Natural killer cell (primary cell): ENCODE data around the gene PRDM16. TPM values are rescaled to one million over a fixed set of nuclear protein-coding genes. Genes with fewer than 3 reads are reported as not detected.
"Not testable (repeated sequence)": the region's sequence is repeated elsewhere in the genome, so short reads cannot be mapped to it uniquely, and the experiment has no call there.

ENCODE experiments used
- ATAC-seq, 3 donors: fragments of 150-1000 bp in 2 of 3; fragments of 200-7000 bp in 1 of 3; cut with Tn5 transposase; 1 replicate in 1 of 3; 2 replicates in 2 of 3; pipeline ENCODE4 v1.10.0; 2021; ENCODE audit warnings: mild to moderate bottlenecking in 2 of 3, moderate library complexity in 2 of 3
- DNase-seq, 2 donors: peaks; one replicate each; pipeline versions ENCODE4 v3.0.0 to v3.0.0-alpha.2; 2013 to 2021; ENCODE audit warnings: mixed read lengths in 1 of 2
- H3K27ac ChIP-seq: one replicate; pipeline ENCODE4 v1.5.1; 2013; ENCODE audit warnings: mild to moderate bottlenecking, low read length
- H3K27me3 ChIP-seq: one replicate; pipeline ENCODE4 v1.6.1; 2013; ENCODE audit warnings: low read length; ENCODE audit not compliant: control insufficient read depth, insufficient read depth
- H3K36me3 ChIP-seq: one replicate; pipeline ENCODE4 v1.6.1; 2013; ENCODE audit warnings: low read length; ENCODE audit not compliant: control insufficient read depth, insufficient read depth
- H3K4me1 ChIP-seq: one replicate; pipeline ENCODE4 v1.6.1; 2013; ENCODE audit warnings: low read length; ENCODE audit not compliant: control insufficient read depth, insufficient read depth
- H3K4me3 ChIP-seq: one replicate; pipeline ENCODE4 v1.5.1; 2013; ENCODE audit warnings: low read length
- H3K9me3 ChIP-seq: one replicate; pipeline ENCODE4 v1.6.1; 2013; ENCODE audit warnings: low read length; ENCODE audit not compliant: control insufficient read depth, insufficient read depth
- H3K27ac Mint-ChIP-seq, 2 donors: one replicate each; pipeline ENCODE4 v1.8.0; 2022; ENCODE audit warnings: mild to moderate bottlenecking in 2 of 2, mixed read lengths in 2 of 2, moderate library complexity in 1 of 2
- H3K27me3 Mint-ChIP-seq, 2 donors: one replicate each; pipeline ENCODE4 v1.8.0; 2022; ENCODE audit warnings: low read depth in 2 of 2, mixed read lengths in 2 of 2
- H3K36me3 Mint-ChIP-seq: one replicate; pipeline ENCODE4 v1.8.0; 2022; ENCODE audit warnings: mixed read lengths
- H3K4me1 Mint-ChIP-seq, 2 donors: one replicate each; pipeline ENCODE4 v1.8.0; 2022; ENCODE audit warnings: mixed read lengths in 2 of 2
- H3K4me3 Mint-ChIP-seq: one replicate; pipeline ENCODE4 v1.8.0; 2022; ENCODE audit warnings: mild to moderate bottlenecking, moderate library complexity, mixed read lengths
- H3K9me3 Mint-ChIP-seq, 2 donors: one replicate each; pipeline ENCODE4 v1.8.0; 2022; ENCODE audit warnings: mixed read lengths in 2 of 2
- WGBS: methylation state at CpG from one replicate; pipeline ENCODE4 v1.1.7; 2013; ENCODE audit warnings: missing lambda C conversion rate; ENCODE audit not compliant: insufficient coverage; 5-methylcytosine and 5-hydroxymethylcytosine counted together
- intact Hi-C: fragments of 100-400 bp; cut with micrococcal nuclease; formaldehyde crosslinking; loops from one replicate; pipeline ENCODE4 v1.14.2; 2022
- total RNA-seq, 4 donors: library from RNA; stranded (reverse); fragments of 120-200 nt in 1 of 4; gene quantifications; one replicate each; pipeline versions ENCODE4 v1.2.3 to v1.2.4, GENCODE V29; 2013 to 2022
- TF ChIP-seq, protein P1 (sequence below): fragments of 200-600 bp; IDR thresholded peaks from one replicate; pipeline ENCODE4 v1.8.0; 2022; ENCODE audit warnings: antibody characterized with exemption

The PRDM16 gene
- total RNA-seq, 3 donors from 2014 or later (not counting 1 experiment from before 2014, with no cell fraction given): 0.25 to 0.64 TPM; not detected in 1

- Mint-ChIP-seq H3K27me3 (peaks cover 0 to 11% of the 10 kb centered on the region in 2 donors), H3K27ac (no peak overlapping the region), H3K4me1 (no peaks in the 10 kb centered on the region), H3K36me3 (no peaks in the 10 kb centered on the region), H3K4me3 (no peak overlapping the region), H3K9me3 (no peaks in the 10 kb centered on the region)
- Histone ChIP-seq H3K4me3 (no peak overlapping the region), H3K4me1 (peaks cover 7% of the 10 kb centered on the region), H3K9me3 (no peaks in the 10 kb centered on the region), H3K27ac (no peak overlapping the region), H3K36me3 (no peaks in the 10 kb centered on the region), H3K27me3 (no peaks in the 10 kb centered on the region)
- no peak for DNase-seq
- intact Hi-C loops: no loop called here
- no peak for ATAC-seq
- WGBS: 86% methylated on average over 15 of the region's 15 CpGs
- TF ChIP-seq, protein P1, sequence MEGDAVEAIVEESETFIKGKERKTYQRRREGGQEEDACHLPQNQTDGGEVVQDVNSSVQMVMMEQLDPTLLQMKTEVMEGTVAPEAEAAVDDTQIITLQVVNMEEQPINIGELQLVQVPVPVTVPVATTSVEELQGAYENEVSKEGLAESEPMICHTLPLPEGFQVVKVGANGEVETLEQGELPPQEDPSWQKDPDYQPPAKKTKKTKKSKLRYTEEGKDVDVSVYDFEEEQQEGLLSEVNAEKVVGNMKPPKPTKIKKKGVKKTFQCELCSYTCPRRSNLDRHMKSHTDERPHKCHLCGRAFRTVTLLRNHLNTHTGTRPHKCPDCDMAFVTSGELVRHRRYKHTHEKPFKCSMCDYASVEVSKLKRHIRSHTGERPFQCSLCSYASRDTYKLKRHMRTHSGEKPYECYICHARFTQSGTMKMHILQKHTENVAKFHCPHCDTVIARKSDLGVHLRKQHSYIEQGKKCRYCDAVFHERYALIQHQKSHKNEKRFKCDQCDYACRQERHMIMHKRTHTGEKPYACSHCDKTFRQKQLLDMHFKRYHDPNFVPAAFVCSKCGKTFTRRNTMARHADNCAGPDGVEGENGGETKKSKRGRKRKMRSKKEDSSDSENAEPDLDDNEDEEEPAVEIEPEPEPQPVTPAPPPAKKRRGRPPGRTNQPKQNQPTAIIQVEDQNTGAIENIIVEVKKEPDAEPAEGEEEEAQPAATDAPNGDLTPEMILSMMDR: no peak
Measured at GRCh38 chr1:3163356-3163755, 94.4 kb downstream of the PRDM16 start.

GRCh38 chr1:3164671-3165070, 95.7 kb downstream of the PRDM16 start:
- H3K27ac Mint-ChIP-seq: no peak overlapping the region
- no peak overlapping the region for H3K4me3 Mint-ChIP-seq
- no peaks in the 10 kb centered on the region for H3K27me3 ChIP-seq
- H3K4me3 ChIP-seq: no peak overlapping the region
- peaks cover 7% of the 10 kb centered on the region for H3K4me1 ChIP-seq
- WGBS: 91% methylated on average over 21 of the region's 21 CpGs
- no peaks in the 10 kb centered on the region for H3K9me3 Mint-ChIP-seq
- H3K36me3 ChIP-seq: no peaks in the 10 kb centered on the region
- no peaks in the 10 kb centered on the region for H3K4me1 Mint-ChIP-seq
- TF ChIP-seq, protein P1: no peak
- no peaks in the 10 kb centered on the region for H3K36me3 Mint-ChIP-seq
- peaks cover 0 to 7% of the 10 kb centered on the region in 2 donors for H3K27me3 Mint-ChIP-seq
- DNase-seq (no peak), ATAC-seq (no peak)
- no peaks in the 10 kb centered on the region for H3K9me3 ChIP-seq
- intact Hi-C loops: no loop called here
- H3K27ac ChIP-seq: no peak overlapping the region

DNA sequence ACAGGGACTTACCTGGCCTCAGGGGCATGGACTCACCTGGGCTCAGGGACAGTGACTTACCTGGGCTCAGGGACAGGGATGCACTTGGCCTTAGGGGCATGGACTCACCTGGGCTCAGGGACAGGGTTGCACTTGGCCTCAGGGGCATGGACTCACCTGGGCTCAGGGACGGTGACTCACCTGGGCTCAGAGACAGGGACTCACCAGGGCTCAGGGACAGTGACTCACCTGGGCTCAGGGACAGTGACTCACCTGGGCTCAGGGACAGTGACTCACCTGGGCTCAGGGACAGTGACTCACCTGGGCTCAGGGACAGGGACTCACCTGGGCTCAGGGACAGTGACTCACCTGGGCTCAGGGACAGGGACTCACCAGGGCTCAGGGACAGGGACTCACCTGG, 96.2 kb downstream of the PRDM16 start:
- H3K9me3 Mint-ChIP-seq, H3K27me3 Mint-ChIP-seq, H3K27me3 ChIP-seq, H3K36me3 ChIP-seq, DNase-seq, intact Hi-C loops, H3K9me3 ChIP-seq, H3K4me3 Mint-ChIP-seq, ATAC-seq, H3K4me1 Mint-ChIP-seq, H3K27ac Mint-ChIP-seq, H3K4me3 ChIP-seq, H3K36me3 Mint-ChIP-seq, H3K4me1 ChIP-seq, H3K27ac ChIP-seq: not testable (repeated sequence)
- 91% methylated on average over 1 of the region's 1 CpG for WGBS

DNA sequence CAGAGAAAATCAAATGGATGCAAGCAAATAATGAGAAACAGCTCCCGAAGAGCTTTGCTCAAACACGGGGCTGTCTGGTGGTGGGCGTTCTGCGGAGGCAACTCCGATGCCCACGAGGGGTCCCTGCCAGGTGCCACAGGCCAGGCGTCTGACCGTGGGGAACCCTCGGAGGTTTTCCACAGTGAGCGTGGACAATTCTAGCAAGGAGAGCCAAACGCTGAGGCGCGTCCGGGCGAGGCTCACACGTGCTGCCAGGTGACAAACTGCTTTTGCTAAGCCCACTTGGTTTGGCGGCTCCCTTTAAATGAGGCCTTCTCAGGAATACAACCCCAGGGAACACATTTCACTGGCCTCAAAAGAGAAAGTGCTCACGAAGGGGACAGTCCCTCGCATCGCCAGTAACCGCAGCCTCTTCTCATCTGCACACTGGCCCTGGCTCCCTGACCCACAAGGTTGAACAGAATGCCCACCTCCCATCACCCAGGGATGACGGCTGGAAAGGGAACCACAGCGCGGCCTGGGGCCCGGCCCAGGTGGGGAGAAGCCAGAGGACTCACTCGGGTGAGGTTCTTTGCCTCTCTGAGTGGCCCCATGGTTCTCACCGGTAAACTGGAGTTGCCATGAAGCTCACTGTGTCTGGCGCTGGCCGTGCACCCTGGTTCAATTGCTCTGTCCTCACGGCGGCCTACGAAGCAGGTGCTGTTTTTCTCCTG, 97.4 kb downstream of the PRDM16 start:
- H3K27ac ChIP-seq: no peak overlapping the region
- Mint-ChIP-seq H3K9me3 (no peaks in the 10 kb centered on the region), H3K36me3 (no peaks in the 10 kb centered on the region), H3K4me1 (no peaks in the 10 kb centered on the region), H3K27me3 (peaks cover 0 to 11% of the 10 kb centered on the region in 2 donors), H3K4me3 (no peak overlapping the region), H3K27ac (no peak overlapping the region)
- TF ChIP-seq, protein P1: no peak
- H3K4me1 ChIP-seq: peaks cover 17% of the 10 kb centered on the region
- H3K4me3 ChIP-seq: no peak overlapping the region
- H3K36me3 ChIP-seq: no peaks in the 10 kb centered on the region
- no peaks in the 10 kb centered on the region for H3K9me3 ChIP-seq
- DNase-seq (no peak), ATAC-seq (no peak)
- intact Hi-C loops: no loop called here
- H3K27me3 ChIP-seq: peaks cover 7% of the 10 kb centered on the region
- 92% methylated on average over 32 of the region's 32 CpGs for WGBS
